ENCODE data around the gene C17orf50. TPM values are rescaled to one million over a fixed set of nuclear protein-coding genes. Genes with fewer than 3 reads are reported as not detected.

C17orf50 gene
- total RNA-seq, 2 donors from 2014 or later, result not detected

DNA sequence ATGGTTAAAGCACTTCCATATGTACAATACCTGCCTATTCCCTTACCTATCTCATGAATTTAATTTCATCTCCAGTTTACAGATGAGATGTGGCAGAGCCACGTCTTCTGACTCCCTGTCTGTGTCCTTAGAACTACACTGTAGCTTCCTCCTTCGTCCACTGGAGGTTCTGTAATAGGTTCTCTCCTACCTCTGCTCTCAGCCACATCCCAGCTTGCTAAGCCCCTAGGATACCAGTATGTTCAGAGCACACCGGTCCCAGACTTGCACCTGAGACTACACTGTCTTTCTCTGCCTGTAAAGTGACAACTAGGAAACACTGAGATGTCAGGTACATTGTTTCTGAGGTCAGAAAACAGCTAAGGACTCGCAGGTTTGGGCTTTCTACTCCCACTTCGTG is 33.1 kb upstream of the C17orf50 start:
- DNase-seq, result no peak
- no peaks in the 10 kb centered on the region for H3K9me3 Mint-ChIP-seq
- H3K36me3 Mint-ChIP-seq (ENCODE audit: insufficient read depth in 2 of 2), result peaks cover 4 to 9% of the 10 kb centered on the region in 2 donors
- no peak for ATAC-seq (replicated peaks in 1 of 2)
- H3K27ac Mint-ChIP-seq, result no peak overlapping the region
- H3K4me1 Mint-ChIP-seq (ENCODE audit: low read depth), result peaks cover 14% of the 10 kb centered on the region
- no peaks in the 10 kb centered on the region for H3K27me3 Mint-ChIP-seq (ENCODE audit: low read depth)
- no peak overlapping the region for H3K4me3 Mint-ChIP-seq

DNA sequence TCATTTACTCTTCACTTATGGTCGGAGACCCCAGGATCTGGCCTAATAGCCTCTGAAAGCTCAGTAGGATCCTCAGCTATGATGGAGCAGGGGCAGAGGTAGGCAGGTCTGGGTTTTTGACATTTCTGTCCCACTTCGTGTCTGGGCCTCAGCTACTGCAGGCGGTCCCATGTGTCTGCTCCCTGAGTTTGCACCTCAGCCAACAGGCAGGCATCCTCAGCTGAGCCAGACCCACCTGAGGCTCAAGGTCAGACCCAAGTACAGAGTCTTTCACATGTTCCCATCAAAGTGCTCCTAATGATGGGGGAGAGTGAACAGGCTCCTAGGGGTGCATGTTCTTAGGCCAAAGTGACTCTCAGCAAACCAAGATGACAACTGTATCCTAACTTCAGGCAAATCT is 32.1 kb upstream of the C17orf50 start:
- Mint-ChIP-seq H3K27me3 (ENCODE audit: low read depth) (no peaks in the 10 kb centered on the region), H3K9me3 (no peaks in the 10 kb centered on the region), H3K4me1 (ENCODE audit: low read depth) (peaks cover 14% of the 10 kb centered on the region), H3K27ac (no peak overlapping the region), H3K4me3 (no peak overlapping the region), H3K36me3 (ENCODE audit: insufficient read depth in 2 of 2) (peaks cover 4 to 9% of the 10 kb centered on the region in 2 donors)
- DNase-seq, result no peak
- ATAC-seq (replicated peaks in 1 of 2), result no peak

DNA sequence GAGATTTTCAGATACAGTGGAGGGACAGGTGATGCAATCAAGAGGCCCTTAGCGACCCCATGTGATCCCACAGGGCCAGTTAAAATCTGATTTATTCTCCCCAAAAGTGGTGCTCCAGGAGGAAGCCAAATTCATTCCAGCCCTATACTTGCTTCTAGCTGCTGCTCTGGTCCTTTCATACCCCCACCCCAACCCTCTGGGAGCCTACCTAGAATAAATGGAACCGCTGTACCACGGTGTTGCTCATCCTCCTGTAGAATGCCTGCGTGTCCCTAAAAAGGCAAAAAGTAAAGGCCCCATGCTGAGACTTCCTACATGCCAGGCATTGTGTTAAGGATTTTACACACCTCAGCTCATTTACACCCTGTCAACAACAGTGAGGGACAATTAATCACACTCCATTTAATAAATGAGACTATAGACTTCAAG is 31.3 kb upstream of the C17orf50 start:
- ATAC-seq (replicated peaks in 1 of 2), result no peak
- no peak for DNase-seq
- Mint-ChIP-seq H3K27me3 (ENCODE audit: low read depth) (no peaks in the 10 kb centered on the region), H3K4me3 (no peak overlapping the region), H3K9me3 (no peaks in the 10 kb centered on the region), H3K4me1 (ENCODE audit: low read depth) (peaks cover 14% of the 10 kb centered on the region), H3K27ac (no peak overlapping the region), H3K36me3 (ENCODE audit: insufficient read depth in 2 of 2) (peaks cover 2 to 9% of the 10 kb centered on the region in 2 donors)

DNA sequence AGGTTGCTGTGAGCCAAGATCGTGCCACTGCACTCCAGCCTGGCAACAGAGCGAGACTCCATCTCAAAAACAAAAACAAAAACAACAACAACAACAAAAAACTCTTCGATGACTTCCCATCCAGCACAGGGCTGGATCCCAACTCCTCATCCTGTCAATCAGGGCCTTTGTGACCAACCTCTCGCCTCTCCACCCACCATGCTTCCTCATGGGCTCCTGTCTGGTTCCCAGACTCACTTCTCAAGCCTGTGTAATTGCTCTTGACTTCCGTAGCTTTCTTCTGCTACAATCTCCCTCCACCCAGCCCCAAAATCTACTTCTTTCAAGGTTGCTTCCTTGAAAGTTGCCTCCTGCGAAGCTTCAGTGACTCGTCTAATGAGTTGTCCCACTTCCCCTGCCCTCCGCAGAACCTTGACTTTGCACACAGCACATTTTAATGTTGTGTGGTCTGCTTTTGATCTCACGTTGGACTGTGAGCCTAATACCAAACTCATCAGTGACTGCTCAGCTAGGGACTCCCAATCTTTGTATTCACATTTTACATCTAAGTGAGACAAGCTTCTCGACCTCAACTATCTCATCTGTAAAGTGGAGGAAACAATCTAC is 30.2 kb upstream of the C17orf50 start:
- ATAC-seq (replicated peaks in 1 of 2), result peak; percentile 30 to 33
- H3K4me3 Mint-ChIP-seq, result peak overlapping the region; percentile 76 to 81

DNA sequence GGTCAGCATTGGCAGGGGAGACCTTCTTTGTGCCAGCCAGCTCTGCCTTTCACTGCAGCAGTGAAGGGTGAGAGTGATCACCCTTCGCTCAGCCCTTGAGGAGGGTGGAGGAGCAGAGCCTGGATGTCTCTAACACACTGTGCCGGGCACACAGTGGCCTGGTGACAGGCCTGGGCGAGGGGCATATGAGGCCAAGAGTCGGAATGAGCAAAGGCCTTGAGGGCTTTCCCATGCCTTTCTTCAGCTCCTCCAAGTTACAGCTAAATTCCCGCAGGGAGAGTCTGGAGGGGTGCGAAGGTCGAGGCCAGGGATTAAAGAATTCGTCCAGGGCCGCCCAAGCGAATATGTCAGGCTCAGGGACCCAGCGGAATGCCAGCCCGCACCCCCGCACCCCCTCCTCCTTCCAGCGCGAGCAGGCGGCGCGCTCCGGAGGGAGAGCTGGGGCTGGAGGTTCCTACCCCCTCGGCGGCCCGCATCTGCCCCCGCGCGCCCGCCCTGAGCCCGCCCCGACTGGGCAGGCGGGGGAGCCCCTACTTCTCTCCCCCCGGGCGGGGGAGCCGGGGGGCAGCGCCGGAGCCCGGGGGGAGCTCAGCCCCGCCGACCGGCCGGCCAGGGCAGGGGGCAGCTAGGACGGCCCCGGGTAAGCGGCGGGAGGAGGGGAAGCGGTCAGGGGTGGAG is 29.3 kb upstream of the C17orf50 start, which contains the start of gene RASL10B:
Gene RASL10B, plus strand, starts transcription at position 401 of the 678 bp plus-strand sequence. CDS start 3,546 bp downstream, outside the sequence.
- H3K27me3 Mint-ChIP-seq (ENCODE audit: low read depth), result no peaks in the 10 kb centered on the region
- no peaks in the 10 kb centered on the region for H3K9me3 Mint-ChIP-seq
- DNase-seq (peak; percentile 49 to 61), ATAC-seq (replicated peaks in 1 of 2) (peak; percentile 70 to 72)
- H3K4me3 Mint-ChIP-seq, result peak within 1 kb of the TSS; percentile 79 to 81
- H3K27ac Mint-ChIP-seq, result peak within 1 kb of the TSS; percentile 51
- H3K4me1 Mint-ChIP-seq (ENCODE audit: low read depth), result peaks cover 14% of the 10 kb centered on the region
- no peaks in the 10 kb centered on the region for H3K36me3 Mint-ChIP-seq (ENCODE audit: insufficient read depth in 2 of 2)

More for the DNA sequence above, 30.2 kb upstream of the C17orf50 start:
- H3K36me3 Mint-ChIP-seq (ENCODE audit: insufficient read depth in 2 of 2), result peaks cover under 1 to 2% of the 10 kb centered on the region in 2 donors
- peaks cover 14% of the 10 kb centered on the region for H3K4me1 Mint-ChIP-seq (ENCODE audit: low read depth)
- DNase-seq, result no peak
- H3K9me3 Mint-ChIP-seq, result no peaks in the 10 kb centered on the region
- H3K27ac Mint-ChIP-seq, result peak overlapping the region; percentile 51
- H3K27me3 Mint-ChIP-seq (ENCODE audit: low read depth), result no peaks in the 10 kb centered on the region

DNA sequence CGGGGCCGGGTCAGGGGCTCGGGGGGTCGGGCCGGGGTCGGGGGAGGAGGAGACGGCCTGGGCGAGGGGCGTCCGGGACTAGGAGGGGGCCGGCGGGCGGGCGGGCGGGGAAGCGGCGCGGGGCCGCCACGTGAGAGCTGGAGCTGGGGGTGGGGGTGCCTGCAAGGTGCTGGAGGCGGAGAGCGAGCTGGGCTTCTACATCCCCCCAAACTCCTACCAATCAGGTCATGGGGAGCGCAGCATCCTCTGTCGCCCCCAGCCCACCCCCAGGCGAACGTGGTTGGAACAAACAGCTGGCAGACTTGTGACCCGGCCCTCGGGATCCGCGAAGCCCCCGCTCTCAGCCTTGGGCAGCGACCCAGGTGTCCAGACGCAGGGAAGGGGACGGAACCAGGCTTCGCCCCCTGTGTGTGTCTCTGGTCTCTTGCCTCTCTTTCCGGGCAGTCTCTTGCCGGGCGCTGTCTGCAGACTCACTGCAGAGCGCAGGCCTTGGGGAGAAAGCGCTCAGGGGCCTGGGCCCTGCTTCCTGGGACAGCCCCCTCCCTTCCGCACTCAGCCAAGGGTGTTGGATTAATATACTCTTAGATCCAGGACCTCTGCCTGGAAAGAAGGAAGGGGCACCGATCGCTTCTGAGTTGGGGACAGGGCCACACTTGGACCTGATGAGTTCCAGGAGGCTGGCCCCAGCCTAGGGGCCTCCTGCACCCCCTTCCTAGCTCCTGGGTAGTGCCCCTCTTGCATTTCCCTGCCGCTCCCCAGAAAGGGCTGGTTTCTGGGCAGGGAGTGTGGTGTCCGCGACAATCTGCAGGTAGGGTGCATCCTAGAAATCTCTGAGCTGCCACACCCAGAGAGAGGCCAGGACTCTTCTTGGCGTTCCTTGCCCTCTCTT is 28.5 kb upstream of the C17orf50 start:
- no peaks in the 10 kb centered on the region for H3K9me3 Mint-ChIP-seq
- no peaks in the 10 kb centered on the region for H3K36me3 Mint-ChIP-seq (ENCODE audit: insufficient read depth in 2 of 2)
- H3K4me1 Mint-ChIP-seq (ENCODE audit: low read depth), result peaks cover 14% of the 10 kb centered on the region
- ATAC-seq (replicated peaks in 1 of 2) (peak in 1 of 2 donors; percentile 14), DNase-seq (no peak)
- H3K4me3 Mint-ChIP-seq, result peak overlapping the region; percentile 64 to 79
- no peak overlapping the region for H3K27ac Mint-ChIP-seq
- H3K27me3 Mint-ChIP-seq (ENCODE audit: low read depth), result no peaks in the 10 kb centered on the region

DNA sequence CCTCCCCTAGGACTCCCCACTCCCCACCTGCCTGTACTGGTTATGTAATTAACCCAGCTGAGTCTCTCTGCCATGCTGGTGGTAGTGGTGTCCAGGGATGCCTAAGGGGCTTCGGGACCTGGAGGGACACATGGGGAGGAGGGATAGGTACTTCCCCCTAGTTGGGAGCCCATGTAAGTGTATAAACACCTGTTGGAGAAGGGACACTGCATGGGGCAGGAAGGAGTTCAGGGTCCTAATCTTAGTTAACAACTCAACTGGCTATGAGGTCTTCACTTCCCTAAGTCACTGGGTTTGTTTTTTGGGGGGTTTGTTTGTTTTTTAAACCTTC is 27.9 kb upstream of the C17orf50 start:
- Mint-ChIP-seq H3K9me3 (no peaks in the 10 kb centered on the region), H3K27ac (no peak overlapping the region), H3K36me3 (ENCODE audit: insufficient read depth in 2 of 2) (no peaks in the 10 kb centered on the region), H3K27me3 (ENCODE audit: low read depth) (no peaks in the 10 kb centered on the region), H3K4me1 (ENCODE audit: low read depth) (peaks cover 14% of the 10 kb centered on the region), H3K4me3 (peak overlapping the region; percentile 22 to 79)
- DNase-seq (no peak), ATAC-seq (replicated peaks in 1 of 2) (no peak)

DNA sequence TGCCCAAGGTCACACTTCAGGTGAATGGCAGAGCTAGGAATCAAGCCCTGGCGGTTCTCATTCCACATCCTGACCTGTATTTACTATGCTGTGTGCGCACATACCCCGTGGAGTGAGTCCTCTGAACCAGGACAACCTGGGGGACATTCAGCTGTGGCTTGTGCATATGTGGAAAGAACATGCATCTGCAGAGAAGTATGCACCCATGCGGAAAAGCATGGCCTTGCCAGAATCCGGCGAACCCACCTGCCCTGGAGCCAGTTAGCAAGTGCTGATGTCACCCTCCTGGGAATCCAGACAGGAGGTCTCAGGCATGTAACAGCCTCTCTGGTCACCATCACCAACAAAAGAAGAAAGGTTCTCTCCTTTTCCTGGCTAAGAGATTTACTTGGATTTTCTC is 27.3 kb upstream of the C17orf50 start:
- H3K4me3 Mint-ChIP-seq, result no peak overlapping the region
- DNase-seq (no peak), ATAC-seq (replicated peaks in 1 of 2) (no peak)
- H3K27ac Mint-ChIP-seq, result no peak overlapping the region
- no peaks in the 10 kb centered on the region for H3K9me3 Mint-ChIP-seq
- no peaks in the 10 kb centered on the region for H3K36me3 Mint-ChIP-seq (ENCODE audit: insufficient read depth in 2 of 2)
- H3K27me3 Mint-ChIP-seq (ENCODE audit: low read depth), result no peaks in the 10 kb centered on the region
- H3K4me1 Mint-ChIP-seq (ENCODE audit: low read depth), result peaks cover 14% of the 10 kb centered on the region

DNA sequence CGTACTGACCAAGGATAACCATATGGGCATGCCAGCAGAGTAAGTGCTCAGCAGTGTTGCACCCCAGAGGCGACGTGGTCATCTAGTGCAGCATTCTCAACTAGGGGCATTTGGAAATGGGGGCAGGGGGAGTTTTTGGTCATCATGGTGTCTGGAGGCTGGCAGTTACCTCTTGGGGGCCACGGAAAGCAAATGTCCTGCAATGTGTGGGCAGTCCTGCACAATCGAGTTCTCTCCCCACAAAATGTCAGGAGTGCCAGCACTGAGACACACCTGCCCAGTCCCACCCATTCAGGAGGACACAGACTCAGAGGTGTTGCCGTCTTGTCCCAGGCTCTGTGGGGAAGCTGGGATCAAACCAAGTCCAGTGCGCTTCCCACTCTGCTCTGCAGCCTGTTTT is 26.3 kb upstream of the C17orf50 start:
- Mint-ChIP-seq H3K4me1 (ENCODE audit: low read depth) (peaks cover 14% of the 10 kb centered on the region), H3K9me3 (no peaks in the 10 kb centered on the region), H3K4me3 (no peak overlapping the region), H3K27ac (no peak overlapping the region), H3K36me3 (ENCODE audit: insufficient read depth in 2 of 2) (no peaks in the 10 kb centered on the region), H3K27me3 (ENCODE audit: low read depth) (peaks cover under 1% of the 10 kb centered on the region)
- ATAC-seq (replicated peaks in 1 of 2), result no peak
- no peak for DNase-seq

DNA sequence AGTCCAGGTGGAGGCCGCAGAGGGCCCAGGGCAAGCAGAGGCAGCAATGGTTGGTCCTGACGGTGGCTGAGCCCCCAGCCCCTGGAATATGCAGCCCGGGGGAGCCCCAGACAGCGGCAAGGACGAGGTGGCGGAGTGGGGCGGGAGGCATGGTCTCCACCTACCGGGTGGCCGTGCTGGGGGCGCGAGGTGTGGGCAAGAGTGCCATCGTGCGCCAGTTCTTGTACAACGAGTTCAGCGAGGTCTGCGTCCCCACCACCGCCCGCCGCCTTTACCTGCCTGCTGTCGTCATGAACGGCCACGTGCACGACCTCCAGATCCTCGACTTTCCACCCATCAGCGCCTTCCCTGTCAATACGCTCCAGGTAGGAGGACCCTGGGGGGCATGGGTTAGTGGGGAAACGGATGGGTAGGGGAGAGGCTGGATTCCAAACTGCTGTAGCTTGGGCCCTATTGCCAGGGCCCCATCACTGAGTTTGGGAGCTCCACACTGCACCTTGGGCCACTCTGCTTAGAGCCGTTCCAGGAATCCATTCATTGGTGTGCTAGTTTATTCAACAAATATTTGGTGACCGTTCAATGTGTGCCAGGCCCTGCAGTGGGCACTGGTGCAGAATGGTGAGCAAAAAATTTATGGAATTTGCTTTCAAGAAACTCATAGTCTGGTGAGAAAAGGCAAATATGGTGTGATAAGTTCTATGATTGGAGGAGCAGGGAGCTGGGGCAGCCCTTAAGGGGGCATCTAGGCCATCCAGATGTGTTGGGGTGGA is 25.5 kb upstream of the C17orf50 start:
- H3K4me3 Mint-ChIP-seq, result no peak overlapping the region
- DNase-seq, result no peak
- no peak overlapping the region for H3K27ac Mint-ChIP-seq
- H3K27me3 Mint-ChIP-seq (ENCODE audit: low read depth), result peaks cover 9% of the 10 kb centered on the region
- ATAC-seq (replicated peaks in 1 of 2), result no peak
- H3K36me3 Mint-ChIP-seq (ENCODE audit: insufficient read depth in 2 of 2), result no peaks in the 10 kb centered on the region
- H3K9me3 Mint-ChIP-seq, result no peaks in the 10 kb centered on the region
- peaks cover 11% of the 10 kb centered on the region for H3K4me1 Mint-ChIP-seq (ENCODE audit: low read depth)

DNA sequence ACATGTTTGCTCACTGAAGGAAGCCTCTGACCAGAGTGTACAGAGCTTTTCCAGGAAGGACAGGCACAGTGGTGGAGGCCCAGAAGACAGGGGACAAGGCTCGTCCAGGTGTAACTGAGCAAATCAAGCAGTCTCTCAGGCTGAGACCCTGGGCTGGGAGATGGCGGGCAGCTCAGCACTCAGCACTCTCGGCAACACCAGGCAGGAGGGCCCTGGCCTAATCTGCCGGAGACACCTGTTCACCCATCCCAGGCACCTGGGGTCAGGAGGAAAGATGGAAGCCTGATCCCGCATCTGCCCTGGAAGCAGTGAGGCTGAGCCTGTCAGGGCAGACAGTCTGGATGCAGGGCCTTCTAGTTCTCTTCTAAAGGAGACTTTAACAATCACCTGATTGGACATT is 24.5 kb upstream of the C17orf50 start:
- peaks cover under 1% of the 10 kb centered on the region for H3K4me1 Mint-ChIP-seq (ENCODE audit: low read depth)
- DNase-seq (no peak), ATAC-seq (replicated peaks in 1 of 2) (no peak)
- peaks cover 16% of the 10 kb centered on the region for H3K27me3 Mint-ChIP-seq (ENCODE audit: low read depth)
- H3K9me3 Mint-ChIP-seq, result no peaks in the 10 kb centered on the region
- no peak overlapping the region for H3K4me3 Mint-ChIP-seq
- no peaks in the 10 kb centered on the region for H3K36me3 Mint-ChIP-seq (ENCODE audit: insufficient read depth in 2 of 2)
- H3K27ac Mint-ChIP-seq, result no peak overlapping the region

DNA sequence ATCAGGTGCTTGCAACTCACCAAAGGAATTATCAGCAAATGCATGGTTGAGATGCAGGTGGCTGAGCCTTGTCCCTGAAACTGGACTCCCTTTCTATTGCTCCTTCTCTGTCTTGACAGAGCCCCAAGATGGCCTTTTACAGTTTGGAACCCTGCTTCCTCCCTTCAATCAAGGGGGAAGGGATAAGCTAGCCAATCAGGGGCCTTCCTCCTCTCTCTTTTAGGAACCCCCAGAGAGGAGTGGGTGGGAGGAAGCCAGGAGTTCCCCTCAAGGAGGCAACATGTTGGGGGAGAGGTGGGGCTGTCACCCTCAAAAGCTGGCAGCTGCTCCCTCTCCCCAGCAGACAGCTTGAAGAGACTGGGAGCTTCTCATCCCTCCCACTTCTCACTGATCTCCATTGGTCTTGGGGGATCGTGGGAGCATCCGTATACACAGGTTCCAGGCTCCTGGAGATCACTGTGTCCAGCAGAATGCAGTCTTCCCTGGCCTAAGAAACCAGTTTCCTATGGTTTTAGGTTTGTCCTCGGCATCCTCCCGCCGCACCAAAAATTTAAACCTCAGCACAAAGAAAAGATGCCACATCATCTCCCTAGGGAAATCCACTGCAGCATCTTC is 22.1 kb upstream of the C17orf50 start:
- Mint-ChIP-seq H3K36me3 (ENCODE audit: insufficient read depth in 2 of 2) (no peaks in the 10 kb centered on the region), H3K4me3 (no peak overlapping the region), H3K27ac (no peak overlapping the region), H3K27me3 (ENCODE audit: low read depth) (peaks cover 34% of the 10 kb centered on the region), H3K4me1 (ENCODE audit: low read depth) (no peaks in the 10 kb centered on the region), H3K9me3 (no peaks in the 10 kb centered on the region)
- no peak for ATAC-seq (replicated peaks in 1 of 2)
- no peak for DNase-seq

All from activated T-cell treated with anti-CD3 and anti-CD28 coated beads, Interleukin-2, amount 50 U/mL, for 72 hours (primary cell).